ENCODE data around the gene CRLF1. TPM values are rescaled to one million over a fixed set of nuclear protein-coding genes. Genes with fewer than 3 reads are reported as not detected.

CRLF1 gene
- total and polyA plus RNA-seq, 2 experiments from 2014 or later: 8.6 to 59.2 TPM

- Histone ChIP-seq H4K20me1 (ENCODE audit: insufficient read depth) (no peaks in the 10 kb centered on the region), H3K4me3 (no peak overlapping the region), H3K9ac (no peak overlapping the region), H3K79me2 (ENCODE audit: insufficient read depth) (no peaks in the 10 kb centered on the region), H3F3A (ENCODE audit: insufficient read depth) (no peaks in the 10 kb centered on the region), H3K36me3 (ENCODE audit: low read depth) (no peaks in the 10 kb centered on the region), H3K9me2 (ENCODE audit: insufficient read depth) (no peaks in the 10 kb centered on the region), H3K9me3 (ENCODE audit: low read depth) (no peaks in the 10 kb centered on the region), H3K4me1 (ENCODE audit: insufficient read depth) (no peaks in the 10 kb centered on the region), H3K27me3 (replicated peaks; ENCODE audit: insufficient read depth) (no peaks in the 10 kb centered on the region), H3K27ac (no peak overlapping the region), H3K4me2 (ENCODE audit: unreplicated experiment) (no peak overlapping the region), H2AFZ (no peak overlapping the region)
- TF ChIP-seq EZH2phosphoT487 (IDR thresholded peaks at IDR 0.05; ENCODE audit: insufficient read depth, low read depth) (no peak), EZH2 (IDR thresholded peaks at IDR 0.05; ENCODE audit: insufficient read depth, poor library complexity, severe bottlenecking) (no peak)
- 26 to 42% methylated on average over 2 of the region's 2 CpGs for WGBS, 2 experiments (ENCODE audit: low coverage in 1 of 2, low lambda C conversion rate in 2 of 2, missing lambda C conversion rate in 2 of 2)
- DNase-seq: no peak
- in situ Hi-C loops (cut with MboI): no loop called here
These were observed 20.3 kb upstream of the CRLF1 start for GRCh38 chr19:18626906-18627305.

DNA sequence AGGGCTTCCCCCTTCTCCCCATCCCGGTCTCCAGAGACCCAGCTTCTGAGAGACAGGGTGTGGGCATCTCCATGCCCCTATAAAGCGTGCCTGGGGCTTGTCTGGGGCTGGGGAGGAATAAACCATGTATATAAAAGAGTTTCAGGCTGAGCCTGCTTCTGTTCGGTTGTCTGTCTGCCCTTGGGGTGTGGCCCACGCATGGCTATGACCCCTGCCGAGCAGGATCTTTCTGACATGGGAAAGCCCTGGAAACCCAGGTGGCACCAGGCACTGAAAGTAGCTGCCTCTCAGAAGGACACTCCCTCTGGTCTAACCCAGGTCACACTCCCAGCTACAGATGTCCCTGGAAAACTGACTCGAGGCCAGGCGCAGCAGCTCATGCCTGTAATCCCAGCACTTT lies 14.3 kb upstream of the CRLF1 start:
- H3K79me2 ChIP-seq (ENCODE audit: insufficient read depth): no peaks in the 10 kb centered on the region
- no peak overlapping the region for H3K9ac ChIP-seq
- H3K4me2 ChIP-seq (ENCODE audit: unreplicated experiment): no peak overlapping the region
- no peaks in the 10 kb centered on the region for H3K36me3 ChIP-seq (ENCODE audit: low read depth)
- no peaks in the 10 kb centered on the region for H3F3A ChIP-seq (ENCODE audit: insufficient read depth)
- no peak overlapping the region for H3K27ac ChIP-seq
- 65 to 74% methylated on average over 7 of the region's 7 CpGs for WGBS, 2 experiments (ENCODE audit: low coverage in 1 of 2, low lambda C conversion rate in 2 of 2, missing lambda C conversion rate in 2 of 2)
- H3K9me3 ChIP-seq (ENCODE audit: low read depth): no peaks in the 10 kb centered on the region
- H2AFZ ChIP-seq: no peak overlapping the region
- H3K9me2 ChIP-seq (ENCODE audit: insufficient read depth): no peaks in the 10 kb centered on the region
- H3K4me1 ChIP-seq (ENCODE audit: insufficient read depth): no peaks in the 10 kb centered on the region
- no peaks in the 10 kb centered on the region for H4K20me1 ChIP-seq (ENCODE audit: insufficient read depth)
- DNase-seq: no peak
- no peak overlapping the region for H3K4me3 ChIP-seq
- TF ChIP-seq EZH2 (IDR thresholded peaks at IDR 0.05; ENCODE audit: insufficient read depth, poor library complexity, severe bottlenecking) (no peak), EZH2phosphoT487 (IDR thresholded peaks at IDR 0.05; ENCODE audit: insufficient read depth, low read depth) (no peak)
- H3K27me3 ChIP-seq (replicated peaks; ENCODE audit: insufficient read depth): no peaks in the 10 kb centered on the region
- in situ Hi-C loops (cut with MboI): no loop called here

DNA sequence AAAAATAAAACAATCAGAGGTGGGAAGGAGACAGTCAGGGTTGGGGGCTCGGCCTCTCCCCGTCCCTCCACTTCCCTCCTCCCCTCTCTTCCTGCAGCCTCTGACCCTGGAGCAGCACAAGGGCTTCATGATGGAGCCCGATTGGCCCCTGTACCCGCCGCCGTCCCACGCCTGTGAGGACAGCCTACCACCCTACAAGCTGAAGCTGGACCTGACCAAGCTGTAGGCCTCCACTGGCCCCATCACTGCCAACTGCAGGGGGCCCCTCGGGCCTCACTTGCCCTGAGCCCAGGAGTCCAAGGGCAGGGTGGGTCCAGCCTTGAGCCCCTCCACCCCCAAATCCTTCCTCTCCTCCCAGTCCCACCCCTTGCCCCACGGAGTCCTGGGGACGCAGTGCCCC lies 13.7 kb upstream of the CRLF1 start:
- H4K20me1 ChIP-seq (ENCODE audit: insufficient read depth): no peaks in the 10 kb centered on the region

GRCh38 chr19:18618236-18618635 lies 11.6 kb upstream of the CRLF1 start:
- 75 to 81% methylated on average over 6 to 12 of the region's 13 CpGs for WGBS, 2 experiments (ENCODE audit: low coverage in 1 of 2, low lambda C conversion rate in 2 of 2, missing lambda C conversion rate in 2 of 2)
- TF ChIP-seq EZH2phosphoT487 (IDR thresholded peaks at IDR 0.05; ENCODE audit: insufficient read depth, low read depth) (no peak), EZH2 (IDR thresholded peaks at IDR 0.05; ENCODE audit: insufficient read depth, poor library complexity, severe bottlenecking) (no peak)

More for the DNA sequence above, 13.7 kb upstream of the CRLF1 start:
- WGBS, 2 experiments (ENCODE audit: low coverage in 1 of 2, low lambda C conversion rate in 2 of 2, missing lambda C conversion rate in 2 of 2): 76 to 78% methylated on average over 9 to 10 of the region's 10 CpGs
- no peak overlapping the region for H2AFZ ChIP-seq
- no peak overlapping the region for H3K4me3 ChIP-seq
- H3K9me2 ChIP-seq (ENCODE audit: insufficient read depth): no peaks in the 10 kb centered on the region
- no peak overlapping the region for H3K27ac ChIP-seq
- in situ Hi-C loops (cut with MboI): no loop called here
- TF ChIP-seq EZH2 (IDR thresholded peaks at IDR 0.05; ENCODE audit: insufficient read depth, poor library complexity, severe bottlenecking) (no peak), EZH2phosphoT487 (IDR thresholded peaks at IDR 0.05; ENCODE audit: insufficient read depth, low read depth) (no peak)
- no peak overlapping the region for H3K9ac ChIP-seq
- H3K79me2 ChIP-seq (ENCODE audit: insufficient read depth): no peaks in the 10 kb centered on the region
- no peaks in the 10 kb centered on the region for H3K4me1 ChIP-seq (ENCODE audit: insufficient read depth)
- H3K36me3 ChIP-seq (ENCODE audit: low read depth): no peaks in the 10 kb centered on the region
- no peak overlapping the region for H3K4me2 ChIP-seq (ENCODE audit: unreplicated experiment)
- no peaks in the 10 kb centered on the region for H3K9me3 ChIP-seq (ENCODE audit: low read depth)
- DNase-seq: no peak
- H3F3A ChIP-seq (ENCODE audit: insufficient read depth): no peaks in the 10 kb centered on the region
- H3K27me3 ChIP-seq (replicated peaks; ENCODE audit: insufficient read depth): peaks cover 3% of the 10 kb centered on the region; the same call in 1 of the 2 replicates

GRCh38 chr19:18617562-18617961 lies 11.0 kb upstream of the CRLF1 start:
- Histone ChIP-seq H3K9ac (no peak overlapping the region), H3K9me2 (ENCODE audit: insufficient read depth) (no peaks in the 10 kb centered on the region), H3F3A (ENCODE audit: insufficient read depth) (no peaks in the 10 kb centered on the region), H3K27me3 (replicated peaks; ENCODE audit: insufficient read depth) (peaks cover 29% of the 10 kb centered on the region), H2AFZ (no peak overlapping the region), H3K27ac (no peak overlapping the region), H3K4me2 (ENCODE audit: unreplicated experiment) (no peak overlapping the region), H3K79me2 (ENCODE audit: insufficient read depth) (no peaks in the 10 kb centered on the region), H3K4me1 (ENCODE audit: insufficient read depth) (no peaks in the 10 kb centered on the region), H3K4me3 (no peak overlapping the region), H4K20me1 (ENCODE audit: insufficient read depth) (no peaks in the 10 kb centered on the region), H3K9me3 (ENCODE audit: low read depth) (no peaks in the 10 kb centered on the region), H3K36me3 (ENCODE audit: low read depth) (no peaks in the 10 kb centered on the region)
- DNase-seq: no peak
- TF ChIP-seq EZH2phosphoT487 (IDR thresholded peaks at IDR 0.05; ENCODE audit: insufficient read depth, low read depth): no peak
- no peak for TF ChIP-seq EZH2 (IDR thresholded peaks at IDR 0.05; ENCODE audit: insufficient read depth, poor library complexity, severe bottlenecking)
- in situ Hi-C loops (cut with MboI): no loop called here

More at GRCh38 chr19:18618236-18618635, 11.6 kb upstream of the CRLF1 start:
- Histone ChIP-seq H2AFZ (no peak overlapping the region), H3K9me2 (ENCODE audit: insufficient read depth) (no peaks in the 10 kb centered on the region), H3K9ac (no peak overlapping the region), H4K20me1 (ENCODE audit: insufficient read depth) (no peaks in the 10 kb centered on the region), H3F3A (ENCODE audit: insufficient read depth) (no peaks in the 10 kb centered on the region), H3K4me1 (ENCODE audit: insufficient read depth) (no peaks in the 10 kb centered on the region), H3K4me3 (no peak overlapping the region), H3K9me3 (ENCODE audit: low read depth) (no peaks in the 10 kb centered on the region), H3K27me3 (replicated peaks; ENCODE audit: insufficient read depth) (peaks cover 23% of the 10 kb centered on the region), H3K36me3 (ENCODE audit: low read depth) (no peaks in the 10 kb centered on the region), H3K4me2 (ENCODE audit: unreplicated experiment) (no peak overlapping the region), H3K27ac (no peak overlapping the region), H3K79me2 (ENCODE audit: insufficient read depth) (no peaks in the 10 kb centered on the region)
- in situ Hi-C loops (cut with MboI): no loop called here
- no peak for DNase-seq

Measured in GM23248 (cell line).